ENCODE data around the gene DDRGK1. TPM values are rescaled to one million over a fixed set of nuclear protein-coding genes. Genes with fewer than 3 reads are reported as not detected.

The DDRGK1 gene
- total RNA-seq, 1 experiment from 2014 or later = 37.6 TPM

GRCh38 chr20:3165473-3166337, 38.8 kb downstream of the DDRGK1 start:
- peak; percentile 30 for DNase-seq (ENCODE audit: low read depth)

GRCh38 chr20:3164763-3165410, 39.6 kb downstream of the DDRGK1 start:
- no peak for DNase-seq (ENCODE audit: low read depth)

GRCh38 chr20:3164043-3164762, 40.3 kb downstream of the DDRGK1 start:
- no peak for DNase-seq (ENCODE audit: low read depth)

- DNase-seq (ENCODE audit: low read depth) = no peak
Observed at GRCh38 chr20:3163099-3164042, 41.1 kb downstream of the DDRGK1 start.

GRCh38 chr20:3162080-3162611, 42.3 kb downstream of the DDRGK1 start:
- DNase-seq (ENCODE audit: low read depth) = no peak

GRCh38 chr20:3161316-3162079, 43.0 kb downstream of the DDRGK1 start:
- no peak for DNase-seq (ENCODE audit: low read depth)

- no peak for DNase-seq (ENCODE audit: low read depth)
Observed at GRCh38 chr20:3160418-3160817, 44.1 kb downstream of the DDRGK1 start.

GRCh38 chr20:3158968-3159431, 45.5 kb downstream of the DDRGK1 start:
- DNase-seq (ENCODE audit: low read depth) = peak; percentile 28

- DNase-seq (ENCODE audit: low read depth) = no peak
Observed at GRCh38 chr20:3157817-3158216, 46.7 kb downstream of the DDRGK1 start.

GRCh38 chr20:3156811-3157619, 47.5 kb downstream of the DDRGK1 start:
- no peak for DNase-seq (ENCODE audit: low read depth)

GRCh38 chr20:3152057-3152644, 52.3 kb downstream of the DDRGK1 start:
- peak; percentile 30 for DNase-seq (ENCODE audit: low read depth)

GRCh38 chr20:3150908-3151307, 53.6 kb downstream of the DDRGK1 start:
- no peak for DNase-seq (ENCODE audit: low read depth)

GRCh38 chr20:3146732-3147341, 57.6 kb downstream of the DDRGK1 start:
- DNase-seq (ENCODE audit: low read depth) = no peak

GRCh38 chr20:3141757-3142156, 62.7 kb downstream of the DDRGK1 start:
- DNase-seq (ENCODE audit: low read depth) = no peak
